CD4-positive, alpha-beta memory T cell (primary cell): Measurements from ENCODE around the gene SNED1. TPM values are rescaled to one million over a fixed set of nuclear protein-coding genes. Genes with fewer than 3 reads are reported as not detected.

ENCODE experiments used
- CTCF ChIA-PET: fragments of 350-600 bp; sonication (Branson Sonifier 250); formaldehyde crosslinking; loops from one replicate; lab custom pipeline; 2021; ENCODE audit warnings: inconsistent platforms; ENCODE audit not compliant: partially characterized antibody; lab: Charles Lee
- POLR2A ChIA-PET: fragments of 350-600 bp; sonication (Branson Sonifier 250); formaldehyde crosslinking; loops from one replicate; lab custom pipeline; 2021; ENCODE audit not compliant: partially characterized antibody; lab: Charles Lee
- DNase-seq, 5 donors: peaks; one replicate each; pipeline versions ENCODE4 v3.0.0 to v3.0.0-alpha.2; 2020 to 2022; ENCODE audit warnings: mixed read lengths in 1 of 5
- H3K27ac ChIP-seq: one replicate; pipeline ENCODE4 v1.7.0; 2013; ENCODE audit warnings: low read depth, low read length
- H3K27me3 ChIP-seq: 2 replicates; pipeline ENCODE4 v1.7.0; 2013; ENCODE audit warnings: mild to moderate bottlenecking, low read length, moderate library complexity; ENCODE audit not compliant: insufficient read depth
- H3K36me3 ChIP-seq: 2 replicates; pipeline ENCODE4 v1.7.0; 2013; ENCODE audit warnings: mild to moderate bottlenecking, low read length, moderate library complexity; ENCODE audit not compliant: insufficient read depth
- H3K4me1 ChIP-seq: 2 replicates; pipeline ENCODE4 v1.7.0; 2013; ENCODE audit warnings: mild to moderate bottlenecking, low read length, moderate library complexity; ENCODE audit not compliant: insufficient read depth
- H3K4me3 ChIP-seq, 2 donors: one replicate each; pipeline ENCODE4 v1.7.0; 2013; ENCODE audit warnings: low read length in 2 of 2, mild to moderate bottlenecking in 1 of 2
- H3K9me3 ChIP-seq, 2 donors: one replicate each; pipeline ENCODE4 v1.7.0; 2013; ENCODE audit warnings: low read length in 2 of 2, control low read depth in 1 of 2; ENCODE audit not compliant: control insufficient read depth in 1 of 2
- H3K27ac Mint-ChIP-seq, 7 donors: one replicate each; pipeline ENCODE4 v1.8.0; 2020 to 2021; ENCODE audit warnings: mixed read lengths in 7 of 7, mild to moderate bottlenecking in 6 of 7, inconsistent platforms in 3 of 7, moderate library complexity in 3 of 7
- H3K27me3 Mint-ChIP-seq, 2 donors: one replicate each; pipeline ENCODE4 v1.8.0; 2020 to 2021; ENCODE audit warnings: mixed read lengths in 2 of 2
- H3K36me3 Mint-ChIP-seq, 2 donors: one replicate each; pipeline ENCODE4 v1.8.0; 2020 to 2021; ENCODE audit warnings: mixed read lengths in 2 of 2, inconsistent platforms in 1 of 2, mild to moderate bottlenecking in 1 of 2
- H3K4me1 Mint-ChIP-seq, 4 donors: one replicate each; pipeline ENCODE4 v1.8.0; 2020 to 2021; ENCODE audit warnings: mixed read lengths in 4 of 4, mild to moderate bottlenecking in 1 of 4
- H3K4me3 Mint-ChIP-seq, 8 donors: one replicate each; pipeline ENCODE4 v1.8.0; 2020 to 2021; ENCODE audit warnings: mixed read lengths in 8 of 8, mild to moderate bottlenecking in 7 of 8, moderate library complexity in 6 of 8, inconsistent platforms in 3 of 8
- H3K9me3 Mint-ChIP-seq, 8 donors: one replicate each; pipeline ENCODE4 v1.8.0; 2020 to 2021; ENCODE audit warnings: mixed read lengths in 8 of 8, mild to moderate bottlenecking in 5 of 8, inconsistent platforms in 3 of 8, moderate library complexity in 1 of 8
- intact Hi-C: fragments of 100-400 bp; cut with micrococcal nuclease; formaldehyde crosslinking; loops from one replicate; pipeline ENCODE4 v1.15.1; 2023
- polyA plus RNA-seq, 2 donors: library from polyadenylated mRNA; unstranded; fragments of 300-500 nt; fragmentation: Illumina TruSeq; gene quantifications; one replicate each; pipeline ENCODE4 v1.2.3, GENCODE V29; 2021
- total RNA-seq, 2 experiments: library from RNA; stranded (reverse); gene quantifications; one replicate each; pipeline ENCODE4 v1.2.3, GENCODE V29; 2021

The SNED1 gene
- total and polyA plus RNA-seq, 4 experiments from 2014 or later: 1.6 to 90.1 (median 44.2) TPM

- Mint-ChIP-seq H3K36me3 (peaks cover 37 to 54% of the 10 kb centered on the region in 2 donors), H3K9me3 (no peaks in the 10 kb centered on the region), H3K27ac (peak overlapping the region in 2 of 7 donors; percentile 9 to 67), H3K27me3 (no peaks in the 10 kb centered on the region), H3K4me3 (no peak overlapping the region), H3K4me1 (peaks cover 0 to 8% (median 5%) of the 10 kb centered on the region in 4 donors)
- DNase-seq: no peak
- intact Hi-C loops: no loop called here
- POLR2A ChIA-PET: interaction anchor here (0.8 to 2.4 kb wide), 7 partner anchors 9 to 41 kb away, joined by 3 to 11 read pairs (median 4); partner anchors contain the start of genes MTERF4 and PASK
- Histone ChIP-seq H3K4me3 (no peak overlapping the region), H3K9me3 (no peaks in the 10 kb centered on the region), H3K27me3 (no peaks in the 10 kb centered on the region), H3K4me1 (no peaks in the 10 kb centered on the region), H3K27ac (no peak overlapping the region), H3K36me3 (peaks cover 41% of the 10 kb centered on the region)
- CTCF ChIA-PET: interaction anchor here (0.8 to 1.3 kb wide), 2 partner anchors 59 kb away, joined by 4 read pairs; no protein-coding TSS in a partner anchor
Observed at GRCh38 chr2:241137276-241138190, 139.1 kb downstream of the SNED1 start.

- Mint-ChIP-seq H3K27me3 (no peaks in the 10 kb centered on the region), H3K4me1 (peaks cover 0 to 9% (median 5%) of the 10 kb centered on the region in 4 donors), H3K4me3 (no peak overlapping the region), H3K9me3 (no peaks in the 10 kb centered on the region), H3K36me3 (peaks cover 28 to 46% of the 10 kb centered on the region in 2 donors), H3K27ac (no peak overlapping the region)
- Histone ChIP-seq H3K4me1 (no peaks in the 10 kb centered on the region), H3K4me3 (no peak overlapping the region), H3K36me3 (peaks cover 43% of the 10 kb centered on the region), H3K9me3 (no peaks in the 10 kb centered on the region), H3K27me3 (no peaks in the 10 kb centered on the region), H3K27ac (no peak overlapping the region)
- CTCF ChIA-PET: interaction anchor here (1.3 kb wide), 1 partner anchor 60 kb away, joined by 4 read pairs; no protein-coding TSS in a partner anchor
- intact Hi-C loops: no loop called here
- no peak for DNase-seq
- POLR2A ChIA-PET: interaction anchor here (1.0 to 2.4 kb wide), 3 partner anchors 11 to 42 kb away, joined by 3 to 11 read pairs (median 8); partner anchors contain the start of genes MTERF4 and PASK
Observed at GRCh38 chr2:241138471-241138870, 140.1 kb downstream of the SNED1 start.

GRCh38 chr2:241139531-241140444, 141.4 kb downstream of the SNED1 start:
- H3K4me1 Mint-ChIP-seq: peaks cover 4 to 13% (median 9%) of the 10 kb centered on the region in 4 donors
- no peak overlapping the region for H3K27ac Mint-ChIP-seq
- POLR2A ChIA-PET: interaction anchor here (0.7 to 1.9 kb wide), 4 partner anchors 10 to 38 kb away, joined by 3 to 8 read pairs (median 3); partner anchors contain the start of genes MTERF4, PASK and PPP1R7
- Histone ChIP-seq H3K27me3 (no peaks in the 10 kb centered on the region), H3K27ac (no peak overlapping the region), H3K4me3 (no peak overlapping the region), H3K36me3 (peaks cover 43% of the 10 kb centered on the region), H3K9me3 (no peaks in the 10 kb centered on the region), H3K4me1 (no peaks in the 10 kb centered on the region)
- intact Hi-C loops: no loop called here
- no peak for DNase-seq
- peaks cover 32 to 51% of the 10 kb centered on the region in 2 donors for H3K36me3 Mint-ChIP-seq
- no peaks in the 10 kb centered on the region for H3K9me3 Mint-ChIP-seq
- H3K27me3 Mint-ChIP-seq: no peaks in the 10 kb centered on the region
- CTCF ChIA-PET: interaction anchor here (0.6 to 1.2 kb wide), 2 partner anchors 61 kb away, joined by 3 read pairs; no protein-coding TSS in a partner anchor
- no peak overlapping the region for H3K4me3 Mint-ChIP-seq

GRCh38 chr2:241140445-241140840, 142.0 kb downstream of the SNED1 start:
- Mint-ChIP-seq H3K9me3 (no peaks in the 10 kb centered on the region), H3K4me1 (peaks cover 4 to 13% (median 9%) of the 10 kb centered on the region in 4 donors), H3K27ac (peak overlapping the region in 1 of 7 donors; percentile 25), H3K27me3 (no peaks in the 10 kb centered on the region), H3K4me3 (no peak overlapping the region), H3K36me3 (peaks cover 32 to 51% of the 10 kb centered on the region in 2 donors)
- Histone ChIP-seq H3K27me3 (no peaks in the 10 kb centered on the region), H3K4me3 (no peak overlapping the region), H3K27ac (no peak overlapping the region), H3K4me1 (no peaks in the 10 kb centered on the region), H3K9me3 (no peaks in the 10 kb centered on the region), H3K36me3 (peaks cover 43% of the 10 kb centered on the region)
- POLR2A ChIA-PET: interaction anchor here (1.0 to 1.9 kb wide), 3 partner anchors 9 to 38 kb away, joined by 3 to 8 read pairs (median 3); partner anchors contain the start of genes MTERF4, PASK and PPP1R7
- intact Hi-C loops: no loop called here
- DNase-seq: no peak
- CTCF ChIA-PET: interaction anchor here (1.2 kb wide), 1 partner anchor 62 kb away, joined by 3 read pairs; no protein-coding TSS in a partner anchor

- no peaks in the 10 kb centered on the region for H3K9me3 Mint-ChIP-seq
- no peak for DNase-seq
- intact Hi-C loops: no loop called here
- Histone ChIP-seq H3K4me3 (no peak overlapping the region), H3K36me3 (peaks cover 39% of the 10 kb centered on the region), H3K27ac (no peak overlapping the region), H3K9me3 (no peaks in the 10 kb centered on the region), H3K27me3 (no peaks in the 10 kb centered on the region), H3K4me1 (no peaks in the 10 kb centered on the region)
- ChIA-PET POLR2A (interaction anchor here (1.1 to 2.2 kb wide), 5 partner anchors 8 to 39 kb away, joined by 3 to 10 read pairs (median 3); partner anchors contain the start of genes MTERF4, PASK and PPP1R7), CTCF (interaction anchor here (1.4 kb wide), 1 partner anchor 63 kb away, joined by 3 read pairs; no protein-coding TSS in a partner anchor)
- H3K27ac Mint-ChIP-seq: no peak overlapping the region
- peaks cover 4 to 15% (median 10%) of the 10 kb centered on the region in 4 donors for H3K4me1 Mint-ChIP-seq
- peaks cover 30 to 43% of the 10 kb centered on the region in 2 donors for H3K36me3 Mint-ChIP-seq
- no peak overlapping the region for H3K4me3 Mint-ChIP-seq
- no peaks in the 10 kb centered on the region for H3K27me3 Mint-ChIP-seq
Observed at GRCh38 chr2:241141214-241141770, 142.9 kb downstream of the SNED1 start.

GRCh38 chr2:241142063-241142462, 143.6 kb downstream of the SNED1 start:
- H3K36me3 Mint-ChIP-seq: peaks cover 28 to 38% of the 10 kb centered on the region in 2 donors

More at GRCh38 chr2:241142063-241142462, 143.6 kb downstream of the SNED1 start:
- Mint-ChIP-seq H3K27me3 (no peaks in the 10 kb centered on the region), H3K4me3 (no peak overlapping the region), H3K27ac (peak overlapping the region in 3 of 7 donors; percentile 42 to 78 (median 51)), H3K9me3 (no peaks in the 10 kb centered on the region), H3K4me1 (peaks cover 4 to 21% (median 12%) of the 10 kb centered on the region in 4 donors)
- intact Hi-C loops: no loop called here
- CTCF ChIA-PET: interaction anchor here (1.4 kb wide), 1 partner anchor 64 kb away, joined by 3 read pairs; no protein-coding TSS in a partner anchor
- H3K4me3 ChIP-seq: no peak overlapping the region
- peaks cover 39% of the 10 kb centered on the region for H3K36me3 ChIP-seq
- POLR2A ChIA-PET: interaction anchor here (1.1 to 2.2 kb wide), 5 partner anchors 8 to 33 kb away, joined by 3 to 10 read pairs (median 3); partner anchors contain the start of genes PASK and PPP1R7
- H3K27ac ChIP-seq: no peak overlapping the region
- no peak for DNase-seq
- H3K4me1 ChIP-seq: no peaks in the 10 kb centered on the region
- no peaks in the 10 kb centered on the region for H3K9me3 ChIP-seq
- no peaks in the 10 kb centered on the region for H3K27me3 ChIP-seq
